Neural cell (in vitro differentiated cells): ENCODE data around the gene ARSB.

Experiments used
- EP300 ChIP-seq: fragments of 450-650 bp; conservative IDR thresholded peaks from 2 replicates; pipeline ENCODE4 v1.6.1; 2014; ENCODE audit warnings: antibody characterized with exemption, mild to moderate bottlenecking, moderate library complexity; ENCODE audit not compliant: poor library complexity, severe bottlenecking
- EZH2 ChIP-seq: fragments of 200-600, 300-800 bp; shearing (Covaris generic), sonication (generic); IDR thresholded peaks from 2 replicates; pipeline ENCODE4 v1.6.1; 2014; ENCODE audit warnings: antibody characterized with exemption, low read length, borderline replicate concordance, mild to moderate bottlenecking; ENCODE audit not compliant: insufficient read depth, poor library complexity, severe bottlenecking
- POLR2AphosphoS5 ChIP-seq: IDR thresholded peaks from 2 replicates; pipeline ENCODE4 v1.6.1; 2012
- TF ChIP-seq, protein P1 (sequence below): fragments of 450-650 bp; IDR thresholded peaks from 2 replicates; pipeline ENCODE4 v1.5.1; 2014; ENCODE audit warnings: antibody characterized with exemption, mild to moderate bottlenecking, moderate library complexity; ENCODE audit not compliant: poor library complexity, severe bottlenecking
- TF ChIP-seq, protein P2 (sequence below): IDR thresholded peaks from 2 replicates; pipeline ENCODE4 v1.6.1; 2012; ENCODE audit warnings: borderline replicate concordance

DNA sequence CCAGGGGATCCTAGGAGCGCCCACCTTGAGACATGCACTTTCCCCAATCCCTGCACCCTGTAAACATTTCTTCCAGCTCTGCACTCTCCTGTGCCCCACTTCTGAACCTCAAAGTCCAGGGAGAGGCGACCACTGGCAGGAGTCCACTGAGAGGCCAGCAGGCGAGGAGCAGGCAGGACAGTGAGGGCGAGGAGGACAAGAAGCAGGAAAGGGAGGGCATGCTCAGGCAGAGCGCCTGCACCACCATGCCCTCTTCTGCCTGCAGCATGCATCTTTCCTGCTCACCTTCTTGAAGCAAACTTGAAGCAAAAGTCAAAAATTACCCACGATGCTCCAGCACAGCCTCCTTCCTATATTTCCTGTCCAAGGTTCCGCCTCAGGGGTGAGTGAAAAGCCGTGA, 10.1 kb downstream of the ARSB start:
- TF ChIP-seq, protein P1, sequence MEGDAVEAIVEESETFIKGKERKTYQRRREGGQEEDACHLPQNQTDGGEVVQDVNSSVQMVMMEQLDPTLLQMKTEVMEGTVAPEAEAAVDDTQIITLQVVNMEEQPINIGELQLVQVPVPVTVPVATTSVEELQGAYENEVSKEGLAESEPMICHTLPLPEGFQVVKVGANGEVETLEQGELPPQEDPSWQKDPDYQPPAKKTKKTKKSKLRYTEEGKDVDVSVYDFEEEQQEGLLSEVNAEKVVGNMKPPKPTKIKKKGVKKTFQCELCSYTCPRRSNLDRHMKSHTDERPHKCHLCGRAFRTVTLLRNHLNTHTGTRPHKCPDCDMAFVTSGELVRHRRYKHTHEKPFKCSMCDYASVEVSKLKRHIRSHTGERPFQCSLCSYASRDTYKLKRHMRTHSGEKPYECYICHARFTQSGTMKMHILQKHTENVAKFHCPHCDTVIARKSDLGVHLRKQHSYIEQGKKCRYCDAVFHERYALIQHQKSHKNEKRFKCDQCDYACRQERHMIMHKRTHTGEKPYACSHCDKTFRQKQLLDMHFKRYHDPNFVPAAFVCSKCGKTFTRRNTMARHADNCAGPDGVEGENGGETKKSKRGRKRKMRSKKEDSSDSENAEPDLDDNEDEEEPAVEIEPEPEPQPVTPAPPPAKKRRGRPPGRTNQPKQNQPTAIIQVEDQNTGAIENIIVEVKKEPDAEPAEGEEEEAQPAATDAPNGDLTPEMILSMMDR = no peak
- no peak for TF ChIP-seq EP300
- TF ChIP-seq EZH2 = no peak
- no peak for TF ChIP-seq POLR2AphosphoS5
- TF ChIP-seq, protein P2, sequence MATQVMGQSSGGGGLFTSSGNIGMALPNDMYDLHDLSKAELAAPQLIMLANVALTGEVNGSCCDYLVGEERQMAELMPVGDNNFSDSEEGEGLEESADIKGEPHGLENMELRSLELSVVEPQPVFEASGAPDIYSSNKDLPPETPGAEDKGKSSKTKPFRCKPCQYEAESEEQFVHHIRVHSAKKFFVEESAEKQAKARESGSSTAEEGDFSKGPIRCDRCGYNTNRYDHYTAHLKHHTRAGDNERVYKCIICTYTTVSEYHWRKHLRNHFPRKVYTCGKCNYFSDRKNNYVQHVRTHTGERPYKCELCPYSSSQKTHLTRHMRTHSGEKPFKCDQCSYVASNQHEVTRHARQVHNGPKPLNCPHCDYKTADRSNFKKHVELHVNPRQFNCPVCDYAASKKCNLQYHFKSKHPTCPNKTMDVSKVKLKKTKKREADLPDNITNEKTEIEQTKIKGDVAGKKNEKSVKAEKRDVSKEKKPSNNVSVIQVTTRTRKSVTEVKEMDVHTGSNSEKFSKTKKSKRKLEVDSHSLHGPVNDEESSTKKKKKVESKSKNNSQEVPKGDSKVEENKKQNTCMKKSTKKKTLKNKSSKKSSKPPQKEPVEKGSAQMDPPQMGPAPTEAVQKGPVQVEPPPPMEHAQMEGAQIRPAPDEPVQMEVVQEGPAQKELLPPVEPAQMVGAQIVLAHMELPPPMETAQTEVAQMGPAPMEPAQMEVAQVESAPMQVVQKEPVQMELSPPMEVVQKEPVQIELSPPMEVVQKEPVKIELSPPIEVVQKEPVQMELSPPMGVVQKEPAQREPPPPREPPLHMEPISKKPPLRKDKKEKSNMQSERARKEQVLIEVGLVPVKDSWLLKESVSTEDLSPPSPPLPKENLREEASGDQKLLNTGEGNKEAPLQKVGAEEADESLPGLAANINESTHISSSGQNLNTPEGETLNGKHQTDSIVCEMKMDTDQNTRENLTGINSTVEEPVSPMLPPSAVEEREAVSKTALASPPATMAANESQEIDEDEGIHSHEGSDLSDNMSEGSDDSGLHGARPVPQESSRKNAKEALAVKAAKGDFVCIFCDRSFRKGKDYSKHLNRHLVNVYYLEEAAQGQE = no peak
